ENCODE data around the gene CTNND2.

CTNND2 gene

GRCh38 chr5:11000515-11001353, 903.5 kb downstream of the CTNND2 start:
- DNase-seq (ENCODE audit: low read depth in 4 of 4, low spot score in 1 of 4) = no peak

- no peak for DNase-seq (ENCODE audit: low read depth in 4 of 4, low spot score in 1 of 4)
These were observed 904.5 kb downstream of the CTNND2 start for GRCh38 chr5:10999714-11000113.

DNA sequence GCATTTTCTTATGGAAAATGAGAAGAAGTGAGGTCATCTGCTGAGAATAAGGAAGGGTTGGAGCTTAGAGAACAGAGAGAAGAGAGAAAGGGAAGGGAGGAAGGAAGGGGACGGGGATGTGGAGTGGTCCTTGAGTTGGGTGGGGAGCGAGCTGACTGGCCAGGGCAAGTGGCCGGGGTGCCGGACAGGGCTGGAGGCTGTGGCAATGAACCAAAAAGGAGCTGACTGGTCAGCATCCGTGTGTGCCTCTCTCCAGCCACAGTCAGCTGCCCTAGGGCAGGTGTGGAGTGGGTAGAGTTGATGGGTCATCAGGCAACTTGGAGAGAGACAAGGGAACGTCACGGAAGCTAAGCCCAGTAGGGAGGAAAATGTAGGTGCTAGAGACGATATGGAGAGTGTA, 908.4 kb downstream of the CTNND2 start:
- DNase-seq (ENCODE audit: low read depth in 4 of 4, low spot score in 1 of 4) = no peak

- no peak for DNase-seq (ENCODE audit: low read depth in 4 of 4, low spot score in 1 of 4)
These were observed 909.9 kb downstream of the CTNND2 start for GRCh38 chr5:10994091-10994986.

- no peak for DNase-seq (ENCODE audit: low read depth in 4 of 4, low spot score in 1 of 4)
These were observed 913.6 kb downstream of the CTNND2 start for GRCh38 chr5:10990634-10991033.

- no peak for DNase-seq (ENCODE audit: low read depth in 4 of 4, low spot score in 1 of 4)
These were observed 914.5 kb downstream of the CTNND2 start for GRCh38 chr5:10989577-10990263.

- no peak for DNase-seq (ENCODE audit: low read depth in 4 of 4, low spot score in 1 of 4)
These were observed 915.6 kb downstream of the CTNND2 start for GRCh38 chr5:10988622-10989021.

GRCh38 chr5:10987925-10988504, 916.2 kb downstream of the CTNND2 start:
- DNase-seq (ENCODE audit: low read depth in 4 of 4, low spot score in 1 of 4) = peak; percentile 26 to 58 (median 46)

DNA sequence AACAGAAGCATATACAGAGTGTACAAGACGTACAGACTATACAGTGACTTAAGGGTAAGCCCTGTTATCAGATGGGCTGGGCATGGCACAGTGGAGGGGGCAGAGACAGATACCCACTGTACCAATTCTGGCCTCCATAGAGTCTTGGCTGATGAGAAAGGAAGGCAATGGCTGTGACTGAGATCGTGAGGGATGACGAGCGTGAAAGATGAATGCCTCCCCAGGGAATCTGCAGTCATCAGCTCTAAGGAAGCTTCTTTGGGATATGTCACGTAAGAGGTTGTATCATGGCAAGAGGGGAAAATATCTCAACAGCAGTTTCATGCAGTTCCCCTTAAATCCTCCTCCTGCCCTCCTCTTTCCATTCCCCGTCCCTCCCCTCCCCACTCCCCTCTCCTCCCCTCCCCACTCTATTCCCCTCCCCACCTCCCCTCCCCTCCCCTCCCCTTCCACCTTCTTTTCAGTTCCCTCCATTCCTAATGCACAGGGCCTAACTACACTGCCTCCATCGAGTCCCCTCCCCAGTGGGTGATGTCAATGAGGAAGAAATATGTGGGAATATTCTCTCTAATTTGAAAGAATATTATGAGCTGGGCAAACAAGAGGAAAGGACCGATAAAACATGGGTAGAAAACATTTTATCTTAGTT, 916.8 kb downstream of the CTNND2 start:
- DNase-seq (ENCODE audit: low read depth in 4 of 4, low spot score in 1 of 4) = no peak

GRCh38 chr5:10985721-10986110, 918.5 kb downstream of the CTNND2 start:
- DNase-seq (ENCODE audit: low read depth in 4 of 4, low spot score in 1 of 4) = no peak

GRCh38 chr5:10985091-10985720, 919.0 kb downstream of the CTNND2 start:
- DNase-seq (ENCODE audit: low read depth in 4 of 4, low spot score in 1 of 4) = no peak

GRCh38 chr5:10984021-10984715, 920.1 kb downstream of the CTNND2 start:
- no peak for DNase-seq (ENCODE audit: low read depth in 4 of 4, low spot score in 1 of 4)

DNA sequence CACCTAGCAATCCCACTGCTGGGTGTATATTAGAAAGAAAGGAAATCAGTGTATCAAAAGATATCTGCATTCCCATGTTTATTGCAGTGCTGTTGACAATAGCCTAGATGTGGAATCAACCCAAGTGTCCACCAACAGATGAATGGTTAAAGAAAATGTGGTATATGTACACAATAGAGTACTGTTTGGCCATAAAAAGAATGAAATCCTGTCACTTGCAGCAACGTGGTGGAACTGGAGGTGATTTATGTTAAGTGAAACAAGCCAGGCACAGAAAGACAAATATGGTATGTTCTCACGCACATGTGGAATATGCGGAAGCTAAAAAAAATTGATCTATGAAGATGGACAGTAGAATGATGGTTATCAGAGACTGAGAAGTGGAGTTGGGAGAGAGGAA, 921.6 kb downstream of the CTNND2 start:
- DNase-seq (ENCODE audit: low read depth in 4 of 4, low spot score in 1 of 4) = no peak

- no peak for DNase-seq (ENCODE audit: low read depth in 4 of 4, low spot score in 1 of 4)
These were observed 922.3 kb downstream of the CTNND2 start for GRCh38 chr5:10981932-10982331.

DNA sequence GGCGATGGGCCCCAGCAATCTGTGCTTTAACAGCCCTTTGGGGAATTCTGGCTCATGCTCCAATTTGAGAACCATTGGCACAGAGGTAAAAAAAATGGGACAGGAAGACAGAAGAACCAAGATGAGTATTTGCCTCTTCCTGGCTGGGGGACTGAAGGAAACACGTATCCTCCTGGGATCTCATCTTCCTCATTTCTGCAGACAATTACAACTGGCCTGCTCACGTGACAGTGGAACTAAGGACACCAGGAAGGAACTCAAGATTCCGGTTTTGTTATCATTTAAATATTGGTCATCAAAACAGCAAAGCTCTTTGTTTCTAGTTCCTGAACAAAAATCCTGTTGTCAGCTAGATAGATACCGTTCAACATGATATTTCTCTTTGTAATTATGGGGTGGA, 927.2 kb downstream of the CTNND2 start:
- DNase-seq (ENCODE audit: low read depth in 4 of 4, low spot score in 1 of 4) = no peak

DNA sequence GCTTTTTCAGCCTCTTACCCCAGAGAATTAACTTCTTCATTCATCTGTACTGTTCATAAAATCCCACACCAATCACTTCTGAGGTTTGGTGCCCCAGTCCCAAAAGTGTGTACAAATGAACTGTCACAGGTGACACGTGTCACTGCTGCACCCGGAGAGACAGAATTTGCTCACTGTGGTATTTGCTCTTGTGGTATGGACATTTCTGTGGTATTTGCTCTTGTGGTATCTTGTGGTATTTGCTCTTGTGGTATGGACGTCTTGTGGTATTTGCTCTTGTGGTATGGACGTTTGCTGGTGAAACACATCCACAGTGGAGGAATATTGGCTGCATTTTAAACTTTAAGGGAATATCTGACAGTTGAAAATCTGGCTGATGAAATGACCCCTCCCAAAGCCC, 928.3 kb downstream of the CTNND2 start:
- DNase-seq (ENCODE audit: low read depth in 4 of 4, low spot score in 1 of 4) = no peak

- DNase-seq (ENCODE audit: low read depth in 4 of 4, low spot score in 1 of 4) = no peak
These were observed 929.4 kb downstream of the CTNND2 start for GRCh38 chr5:10974850-10975249.

- no peak for DNase-seq (ENCODE audit: low read depth in 4 of 4, low spot score in 1 of 4)
These were observed 930.9 kb downstream of the CTNND2 start for GRCh38 chr5:10973316-10973715.

- no peak for DNase-seq (ENCODE audit: low read depth in 4 of 4, low spot score in 1 of 4)
These were observed 934.5 kb downstream of the CTNND2 start for GRCh38 chr5:10969684-10970180.
